Esophagus squamous epithelium (tissue), 4 donors: ENCODE data around the gene CFL1.

Experiments used
- CTCF ChIP-seq, 6 experiments: fragments of 450-650 bp in 4 of 6; fragments of 200-600 bp in 2 of 6; sonication (generic) in 2 of 6; IDR thresholded peaks; one replicate each; pipeline ENCODE4 v1.5.1; 2016 to 2019; ENCODE audit warnings: antibody characterized with exemption in 6 of 6, mild to moderate bottlenecking in 4 of 6, moderate library complexity in 4 of 6
- POLR2A ChIP-seq, 4 donors: fragments of 450-650 bp; IDR thresholded peaks; one replicate each; pipeline ENCODE4 v1.6.1; 2017; ENCODE audit warnings: antibody characterized with exemption in 4 of 4, mild to moderate bottlenecking in 4 of 4, moderate library complexity in 3 of 4

GRCh38 chr11:65903068-65903481 lies 45.1 kb upstream of the CFL1 start:
- no peak for TF ChIP-seq CTCF (IDR thresholded peaks at IDR 0.05)
- TF ChIP-seq POLR2A (IDR thresholded peaks at IDR 0.05), result no peak
